ENCODE results near the gene CTNNB1.

DNA sequence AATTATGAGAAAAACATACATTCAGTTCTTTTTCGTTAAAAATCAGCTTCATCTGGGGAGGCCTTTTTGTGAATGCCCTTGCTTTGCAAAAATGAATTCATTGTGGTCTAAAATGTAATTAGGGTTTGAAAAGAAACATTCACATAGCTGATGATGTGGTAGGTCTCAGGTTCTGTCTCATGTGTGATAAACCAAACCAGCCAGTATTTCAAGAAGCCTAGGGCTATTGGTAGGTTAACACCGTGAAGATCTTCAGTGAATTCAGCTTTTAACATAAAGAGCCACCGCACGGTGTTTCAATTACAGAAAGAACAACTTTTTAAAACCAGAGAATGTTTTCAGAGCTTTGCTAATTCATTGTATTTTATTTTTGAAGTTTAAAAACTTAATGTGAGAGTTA is 41.9 kb downstream of the CTNNB1 start:
- TF ChIP-seq, protein P1, sequence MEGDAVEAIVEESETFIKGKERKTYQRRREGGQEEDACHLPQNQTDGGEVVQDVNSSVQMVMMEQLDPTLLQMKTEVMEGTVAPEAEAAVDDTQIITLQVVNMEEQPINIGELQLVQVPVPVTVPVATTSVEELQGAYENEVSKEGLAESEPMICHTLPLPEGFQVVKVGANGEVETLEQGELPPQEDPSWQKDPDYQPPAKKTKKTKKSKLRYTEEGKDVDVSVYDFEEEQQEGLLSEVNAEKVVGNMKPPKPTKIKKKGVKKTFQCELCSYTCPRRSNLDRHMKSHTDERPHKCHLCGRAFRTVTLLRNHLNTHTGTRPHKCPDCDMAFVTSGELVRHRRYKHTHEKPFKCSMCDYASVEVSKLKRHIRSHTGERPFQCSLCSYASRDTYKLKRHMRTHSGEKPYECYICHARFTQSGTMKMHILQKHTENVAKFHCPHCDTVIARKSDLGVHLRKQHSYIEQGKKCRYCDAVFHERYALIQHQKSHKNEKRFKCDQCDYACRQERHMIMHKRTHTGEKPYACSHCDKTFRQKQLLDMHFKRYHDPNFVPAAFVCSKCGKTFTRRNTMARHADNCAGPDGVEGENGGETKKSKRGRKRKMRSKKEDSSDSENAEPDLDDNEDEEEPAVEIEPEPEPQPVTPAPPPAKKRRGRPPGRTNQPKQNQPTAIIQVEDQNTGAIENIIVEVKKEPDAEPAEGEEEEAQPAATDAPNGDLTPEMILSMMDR (IDR thresholded peaks at IDR 0.05; ENCODE audit: low read depth, low read length), result no peak
- TF ChIP-seq POLR2A (IDR thresholded peaks at IDR 0.05; ENCODE audit: extremely low read depth, insufficient read length), result no peak
